CD14-positive monocyte (primary cell): ENCODE measurements around the gene NRN1. TPM values are rescaled to one million over a fixed set of nuclear protein-coding genes. Genes with fewer than 3 reads are reported as not detected.

ENCODE experiments used
- DNase-seq, 3 donors: peaks; one replicate each; pipeline ENCODE4 v3.0.0-alpha.2; 2011 to 2022
- H2AFZ ChIP-seq: 2 replicates; pipeline ENCODE4 v1.6.0; 2012; ENCODE audit warnings: mild to moderate bottlenecking, low read depth, low read length, inconsistent platforms; ENCODE audit not compliant: insufficient read depth, poor library complexity, severe bottlenecking
- H3K27ac ChIP-seq, 2 donors: 1 replicate in 1 of 2; 2 replicates in 1 of 2; pipeline ENCODE4 v1.5.1; 2012 to 2013; ENCODE audit warnings: low read length in 2 of 2, control low read depth in 1 of 2, inconsistent platforms in 1 of 2, low read depth in 1 of 2, mild to moderate bottlenecking in 1 of 2
- H3K27me3 ChIP-seq, 2 donors: one replicate each; pipeline versions ENCODE4 v1.6.0 to v1.6.1; 2011 to 2013; ENCODE audit warnings: low read length in 2 of 2; ENCODE audit not compliant: control insufficient read depth in 2 of 2, insufficient read depth in 2 of 2
- H3K36me3 ChIP-seq, 2 donors: replicated peaks in 1 of 2; 1 replicate in 1 of 2; 2 replicates in 1 of 2; pipeline versions ENCODE4 v1.5.1 to v1.6.1; 2012 to 2013; ENCODE audit warnings: low read length in 2 of 2, control low read depth in 1 of 2, inconsistent platforms in 1 of 2, mild to moderate bottlenecking in 1 of 2; ENCODE audit not compliant: insufficient read depth in 2 of 2, control insufficient read depth in 1 of 2
- H3K4me1 ChIP-seq, 2 donors: 1 replicate in 1 of 2; 2 replicates in 1 of 2; pipeline versions ENCODE4 v1.5.1 to v1.6.1; 2012 to 2013; ENCODE audit warnings: low read length in 2 of 2, control low read depth in 1 of 2, inconsistent platforms in 1 of 2, mild to moderate bottlenecking in 1 of 2, moderate library complexity in 1 of 2; ENCODE audit not compliant: insufficient read depth in 2 of 2, control insufficient read depth in 1 of 2
- H3K4me2 ChIP-seq: replicated peaks from 2 replicates; pipeline ENCODE3; 2012; ENCODE audit warnings: low read length, moderate library complexity, mild to moderate bottlenecking; ENCODE audit not compliant: poor library complexity, severe bottlenecking; ENCODE audit errors: extremely low read depth
- H3K4me3 ChIP-seq, 3 experiments: fragments of 200-600 bp in 1 of 3; sonication (generic) in 1 of 3; replicated peaks in 1 of 3; 1 replicate in 2 of 3; 2 replicates in 1 of 3; pipeline ENCODE4 v1.5.1; 2011 to 2013; ENCODE audit warnings: low read length in 3 of 3, mild to moderate bottlenecking in 3 of 3, control low read depth in 2 of 3, low read depth in 2 of 3, inconsistent platforms in 1 of 3, moderate library complexity in 1 of 3
- H3K79me2 ChIP-seq: 2 replicates; pipeline ENCODE4 v1.6.0; 2012; ENCODE audit warnings: mild to moderate bottlenecking, control low read depth, inconsistent platforms, low read length, moderate library complexity; ENCODE audit not compliant: insufficient read depth
- H3K9ac ChIP-seq: 2 replicates; pipeline ENCODE4 v1.6.0; 2017; ENCODE audit warnings: low read length, mild to moderate bottlenecking; ENCODE audit not compliant: insufficient read depth, poor library complexity, severe bottlenecking
- H3K9me3 ChIP-seq, 2 donors: replicated peaks in 1 of 2; 1 replicate in 1 of 2; 2 replicates in 1 of 2; pipeline versions ENCODE4 v1.5.1 to v1.6.1; 2012 to 2013; ENCODE audit warnings: low read length in 2 of 2, control low read depth in 1 of 2; ENCODE audit not compliant: control insufficient read depth in 1 of 2, insufficient read depth in 1 of 2
- H4K20me1 ChIP-seq: 2 replicates; pipeline ENCODE4 v1.6.0; 2012; ENCODE audit warnings: mild to moderate bottlenecking, low read length, control low read depth, moderate library complexity; ENCODE audit not compliant: insufficient read depth
- H3K27ac Mint-ChIP-seq, 7 donors: one replicate each; pipeline ENCODE4 v1.8.0; 2020; ENCODE audit warnings: mild to moderate bottlenecking in 7 of 7, mixed read lengths in 7 of 7, moderate library complexity in 6 of 7, inconsistent platforms in 2 of 7
- H3K27me3 Mint-ChIP-seq, 3 donors: one replicate each; pipeline ENCODE4 v1.8.0; 2021 to 2022; ENCODE audit warnings: low read depth in 3 of 3, mild to moderate bottlenecking in 3 of 3, mixed read lengths in 3 of 3, moderate library complexity in 3 of 3, inconsistent platforms in 1 of 3
- H3K36me3 Mint-ChIP-seq, 2 donors: one replicate each; pipeline ENCODE4 v1.8.0; 2020; ENCODE audit warnings: mixed read lengths in 2 of 2, inconsistent platforms in 1 of 2, mild to moderate bottlenecking in 1 of 2
- H3K4me1 Mint-ChIP-seq: one replicate; pipeline ENCODE4 v1.8.0; 2020; ENCODE audit warnings: mild to moderate bottlenecking, mixed read lengths
- H3K4me3 Mint-ChIP-seq, 2 donors: one replicate each; pipeline ENCODE4 v1.8.0; 2020; ENCODE audit warnings: mild to moderate bottlenecking in 2 of 2, mixed read lengths in 2 of 2, moderate library complexity in 1 of 2
- H3K9me3 Mint-ChIP-seq, 7 donors: one replicate each; pipeline ENCODE4 v1.8.0; 2020 to 2022; ENCODE audit warnings: mixed read lengths in 7 of 7, mild to moderate bottlenecking in 6 of 7, moderate library complexity in 6 of 7, inconsistent platforms in 2 of 7
- CTCF ChIP-seq: fragments of 200-600 bp; IDR thresholded peaks from one replicate; pipeline ENCODE4 v1.8.0; 2022; ENCODE audit warnings: antibody characterized with exemption, mild to moderate bottlenecking
- WGBS: methylation state at CpG from one replicate; pipeline ENCODE4 v1.1.5; 2013; ENCODE audit warnings: missing lambda C conversion rate; ENCODE audit not compliant: insufficient coverage; 5-methylcytosine and 5-hydroxymethylcytosine counted together
- intact Hi-C, 2 donors: fragments of 100-400 bp; cut with micrococcal nuclease; formaldehyde crosslinking; loops; one replicate each; pipeline versions ENCODE4 v1.15.0 to v1.15.1; 2023
- polyA plus RNA-seq, 3 donors: library from polyadenylated mRNA; depleted of rRNA in 1 of 3; unstranded in 2 of 3; stranded (reverse) in 1 of 3; fragments of 300-500 nt in 2 of 3; fragments of >200 nt in 1 of 3; fragmentation: Illumina TruSeq in 2 of 3; gene quantifications; 1 replicate in 2 of 3; 2 replicates in 1 of 3; pipeline ENCODE4 v1.2.3, GENCODE V29; 2012 to 2021

NRN1 gene
- polyA plus RNA-seq, 3 donors, result 0.08 TPM; not detected in 2

DNA sequence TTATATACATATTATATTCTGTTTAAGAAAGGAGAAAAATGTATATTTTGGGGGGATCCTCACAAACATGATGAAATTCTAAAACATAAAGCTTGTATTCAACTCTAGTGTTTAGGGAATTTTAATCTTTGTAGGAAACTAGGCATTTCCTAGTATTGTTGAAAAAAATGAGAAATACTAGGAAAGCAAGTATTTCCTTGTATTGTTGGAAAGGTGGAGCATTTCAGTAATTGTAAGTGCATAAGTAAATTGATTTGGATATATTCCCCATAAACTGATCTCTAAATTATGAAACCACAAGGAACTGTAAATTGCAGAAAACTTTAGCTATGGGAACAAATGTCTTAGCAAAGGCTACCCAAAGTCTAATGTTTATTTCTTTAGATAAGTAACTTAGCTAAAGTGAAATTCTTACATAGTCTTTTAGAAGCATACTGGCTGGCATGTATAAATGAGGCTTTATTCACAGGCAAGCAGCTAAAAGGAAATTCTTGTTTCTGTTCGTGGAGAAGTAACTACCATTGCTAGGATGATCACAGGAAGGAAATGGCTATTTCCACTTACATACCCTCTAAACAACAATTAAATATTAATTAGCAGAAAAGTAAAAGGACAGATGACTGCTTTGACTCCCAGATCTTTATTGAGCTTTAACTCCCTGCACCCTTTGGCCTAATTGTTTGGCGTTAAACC lies 19.9 kb upstream of the NRN1 start:
- Mint-ChIP-seq H3K9me3 (peaks cover 0 to 3% (median 0%) of the 10 kb centered on the region in 7 donors), H3K4me3 (no peak overlapping the region), H3K27ac (no peak overlapping the region), H3K36me3 (no peaks in the 10 kb centered on the region), H3K4me1 (no peaks in the 10 kb centered on the region), H3K27me3 (peaks cover 17 to 18% (median 17%) of the 10 kb centered on the region in 3 donors)
- no peak for DNase-seq
- Histone ChIP-seq H3K79me2 (no peaks in the 10 kb centered on the region), H3K4me2 (no peak overlapping the region), H3K4me1 (no peaks in the 10 kb centered on the region), H2AFZ (no peak overlapping the region), H3K4me3 (no peak overlapping the region), H3K27me3 (peaks cover 7 to 11% of the 10 kb centered on the region in 2 donors), H4K20me1 (no peaks in the 10 kb centered on the region), H3K9ac (no peak overlapping the region), H3K36me3 (no peaks in the 10 kb centered on the region), H3K27ac (no peak overlapping the region), H3K9me3 (no peaks in the 10 kb centered on the region)
- intact Hi-C loops, result no loop called here
- no CpG with 5 or more reads among the region's 2 CpGs for WGBS
- TF ChIP-seq CTCF, result no peak

GRCh38 chr6:6025736-6026135 lies 19.0 kb upstream of the NRN1 start:
- no peaks in the 10 kb centered on the region for H4K20me1 ChIP-seq
- intact Hi-C loops, result no loop called here
- no peak overlapping the region for H3K4me3 ChIP-seq
- H3K4me2 ChIP-seq, result no peak overlapping the region
- Mint-ChIP-seq H3K4me1 (no peaks in the 10 kb centered on the region), H3K9me3 (peaks cover 0 to 3% (median 0%) of the 10 kb centered on the region in 7 donors), H3K4me3 (no peak overlapping the region), H3K27me3 (peaks cover 22 to 25% (median 25%) of the 10 kb centered on the region in 3 donors), H3K27ac (no peak overlapping the region), H3K36me3 (no peaks in the 10 kb centered on the region)
- no peak overlapping the region for H3K27ac ChIP-seq
- no peak overlapping the region for H2AFZ ChIP-seq
- H3K27me3 ChIP-seq, result peaks cover 11% of the 10 kb centered on the region in 2 donors
- H3K4me1 ChIP-seq, result no peaks in the 10 kb centered on the region
- no peaks in the 10 kb centered on the region for H3K79me2 ChIP-seq
- 100% methylated on average over 1 of the region's 5 CpGs for WGBS
- no peak for DNase-seq
- no peaks in the 10 kb centered on the region for H3K9me3 ChIP-seq
- TF ChIP-seq CTCF, result no peak
- no peak overlapping the region for H3K9ac ChIP-seq
- H3K36me3 ChIP-seq, result no peaks in the 10 kb centered on the region
